ENCODE data around the gene ORM2.

ORM2 gene

GRCh38 chr9:114344692-114345091, 15.0 kb downstream of the ORM2 start:
- in situ Hi-C loops (cut with MboI; ENCODE audit: low sequenced_read_pairs) = no loop called here

- in situ Hi-C loops (cut with MboI; ENCODE audit: low sequenced_read_pairs) = no loop called here
Observed at GRCh38 chr9:114345493-114346065, 15.9 kb downstream of the ORM2 start.

GRCh38 chr9:114346146-114346545, 16.5 kb downstream of the ORM2 start:
- in situ Hi-C loops (cut with MboI; ENCODE audit: low sequenced_read_pairs) = no loop called here

GRCh38 chr9:114347675-114348074, 18.0 kb downstream of the ORM2 start:
- in situ Hi-C loops (cut with MboI; ENCODE audit: low sequenced_read_pairs) = no loop called here

DNA sequence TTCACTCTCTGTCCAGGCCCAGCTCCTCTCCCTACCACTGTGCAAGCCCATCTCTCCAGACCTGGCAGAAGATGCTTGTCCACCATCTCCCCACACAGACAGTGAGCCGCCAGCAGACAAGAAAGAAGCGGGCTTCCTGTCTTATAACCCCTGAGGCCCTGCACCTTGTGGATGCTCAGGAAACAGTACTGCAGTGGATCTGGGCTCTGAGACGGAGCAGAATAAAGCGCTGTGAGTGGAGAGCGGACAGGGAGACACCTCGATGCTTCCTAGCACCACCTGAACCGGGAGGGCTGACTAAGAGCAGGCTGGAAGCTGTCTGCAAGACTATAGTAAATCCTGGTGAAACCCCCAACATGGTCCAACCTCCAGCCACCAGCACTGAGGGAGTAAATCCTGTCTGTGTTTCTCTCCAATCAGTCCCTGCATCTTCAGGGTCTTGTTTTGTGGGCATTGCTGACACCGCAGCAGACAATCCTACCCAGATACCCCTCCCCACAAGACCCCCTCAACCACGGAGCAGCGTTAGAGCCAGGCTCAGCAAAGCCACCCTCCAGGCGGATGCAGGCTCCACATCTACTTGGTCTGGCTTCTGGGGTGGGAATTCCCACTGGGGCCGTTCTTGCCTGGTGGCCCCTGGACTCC, 18.7 kb downstream of the ORM2 start:
- in situ Hi-C loops (cut with MboI; ENCODE audit: low sequenced_read_pairs) = no loop called here

- in situ Hi-C loops (cut with MboI; ENCODE audit: low sequenced_read_pairs) = no loop called here
Observed at GRCh38 chr9:114348906-114349482, 19.3 kb downstream of the ORM2 start.

GRCh38 chr9:114349713-114350480, 20.2 kb downstream of the ORM2 start:
- in situ Hi-C loops (cut with MboI; ENCODE audit: low sequenced_read_pairs) = no loop called here

- in situ Hi-C loops (cut with MboI; ENCODE audit: low sequenced_read_pairs) = no loop called here
Observed at GRCh38 chr9:114350636-114351401, 21.1 kb downstream of the ORM2 start.

DNA sequence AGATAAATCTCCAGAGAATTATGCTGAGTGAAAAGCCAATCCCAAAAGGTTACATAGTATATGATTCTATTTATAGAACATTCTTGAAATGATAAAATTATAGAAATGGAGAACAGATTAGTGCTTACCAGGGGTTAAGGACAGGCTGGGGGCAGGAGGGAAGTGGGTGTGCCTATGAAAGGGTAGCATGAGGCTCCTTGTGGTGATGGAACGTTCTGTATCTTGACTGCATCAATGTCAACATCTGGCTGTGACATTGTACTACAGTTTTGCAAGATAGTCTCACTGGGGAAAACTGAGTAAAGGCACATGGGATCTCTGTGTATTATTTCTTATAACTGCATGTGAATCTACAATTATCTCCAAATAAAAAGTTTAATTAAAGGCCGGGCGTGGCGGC, 22.3 kb downstream of the ORM2 start:
- in situ Hi-C loops (cut with MboI; ENCODE audit: low sequenced_read_pairs) = no loop called here

GRCh38 chr9:114355821-114356220, 26.2 kb downstream of the ORM2 start:
- in situ Hi-C loops (cut with MboI; ENCODE audit: low sequenced_read_pairs) = no loop called here

- in situ Hi-C loops (cut with MboI; ENCODE audit: low sequenced_read_pairs) = no loop called here
Observed at GRCh38 chr9:114356792-114357191, 27.1 kb downstream of the ORM2 start.

DNA sequence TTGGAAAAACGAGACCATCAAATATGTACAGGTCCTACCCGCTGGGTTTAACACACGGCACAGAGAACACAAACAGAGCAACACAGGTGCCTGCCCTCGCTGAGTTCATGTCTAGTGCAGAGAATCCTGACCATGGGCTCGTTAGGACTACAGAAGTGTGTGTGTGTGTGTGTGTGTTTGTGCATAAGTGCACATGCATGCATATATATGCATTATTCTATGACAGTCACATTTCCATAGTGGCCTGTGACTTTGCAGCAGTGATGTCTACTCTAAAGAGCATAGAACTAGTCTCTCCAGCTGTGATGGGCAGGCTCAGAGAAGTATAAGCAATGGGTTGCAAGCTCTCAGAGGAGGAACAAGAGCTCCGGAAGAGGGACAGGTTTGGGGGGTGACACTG, 27.7 kb downstream of the ORM2 start:
- in situ Hi-C loops (cut with MboI; ENCODE audit: low sequenced_read_pairs) = no loop called here

DNA sequence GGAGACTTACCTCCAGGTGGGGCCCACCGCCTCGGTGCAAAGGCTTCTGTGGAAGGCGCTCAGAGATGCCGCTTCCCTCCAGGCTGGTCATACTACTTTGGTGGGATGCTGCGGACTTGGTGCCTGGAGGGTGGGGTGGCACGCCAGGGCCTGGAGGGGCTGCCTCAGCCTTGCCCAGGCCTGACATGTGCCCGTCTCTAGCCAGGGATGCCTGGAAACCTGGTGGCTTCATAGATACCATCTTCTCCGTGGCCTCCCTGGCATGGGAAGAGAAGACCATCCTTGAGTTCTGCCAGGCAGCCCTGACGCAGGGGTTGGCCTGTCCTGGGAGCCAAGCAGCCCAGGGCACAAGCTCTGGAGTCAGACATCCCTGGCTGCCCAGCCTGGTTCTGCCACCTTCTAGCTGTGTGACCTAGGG, 28.3 kb downstream of the ORM2 start:
- in situ Hi-C loops (cut with MboI; ENCODE audit: low sequenced_read_pairs) = no loop called here

DNA sequence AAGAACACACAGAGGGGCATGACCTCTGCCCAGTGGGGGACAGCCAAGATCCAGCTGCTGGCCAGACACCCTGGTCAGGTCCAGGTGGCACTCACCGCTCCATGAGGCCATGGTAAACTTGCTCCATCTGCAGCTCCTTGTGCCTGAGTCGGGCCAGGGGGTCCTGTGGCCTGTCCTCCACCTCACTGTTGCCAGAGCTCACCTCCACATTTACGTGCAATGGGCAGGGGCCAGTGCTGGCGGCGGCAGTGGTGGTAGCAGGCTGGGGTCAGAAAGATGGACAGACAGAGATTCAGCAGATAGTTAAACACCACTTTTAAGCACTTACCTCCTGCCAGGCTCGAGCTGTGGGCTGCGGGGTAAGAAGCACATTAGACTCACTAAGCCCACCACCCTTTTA, 30.1 kb downstream of the ORM2 start:
- in situ Hi-C loops (cut with MboI; ENCODE audit: low sequenced_read_pairs) = no loop called here

DNA sequence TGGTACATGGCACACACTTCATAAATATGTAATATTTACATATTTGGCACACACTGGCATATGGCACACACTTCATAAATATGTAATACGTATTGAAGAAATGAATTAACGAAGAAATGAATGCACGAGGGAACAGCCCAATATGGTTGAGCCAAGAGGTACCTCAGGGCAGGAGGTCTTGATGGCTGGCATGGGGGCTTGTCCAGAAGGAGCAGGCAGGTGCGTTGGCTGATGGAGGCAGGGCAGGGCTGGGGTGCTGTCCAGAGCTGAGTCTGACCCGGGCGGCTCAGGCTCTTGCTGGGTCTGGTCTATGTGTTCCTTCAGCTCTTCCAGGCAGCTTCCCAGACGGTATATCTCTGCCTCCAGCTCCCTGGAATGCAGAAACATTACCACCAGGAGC, 31.9 kb downstream of the ORM2 start:
- in situ Hi-C loops (cut with MboI; ENCODE audit: low sequenced_read_pairs) = no loop called here

DNA sequence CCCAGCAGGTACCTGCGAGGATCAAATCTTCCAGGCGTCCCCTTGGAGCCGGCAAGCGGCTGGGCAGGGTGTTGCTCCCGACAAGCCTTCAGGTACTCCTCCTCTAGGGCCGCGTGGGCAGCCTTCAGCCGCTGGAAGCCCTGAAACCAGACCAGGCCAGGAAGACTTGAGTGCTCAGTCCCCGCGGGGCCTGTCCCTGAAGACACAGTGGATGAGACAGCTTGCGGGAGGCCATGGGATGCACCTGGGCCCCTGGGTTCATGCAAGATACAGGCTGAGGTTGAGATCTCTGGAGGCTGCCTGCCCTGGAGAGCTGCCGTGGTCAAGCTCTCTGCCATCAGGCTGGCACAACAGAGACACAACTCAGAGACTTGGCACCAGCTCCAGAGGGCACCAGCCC, 32.7 kb downstream of the ORM2 start:
- in situ Hi-C loops (cut with MboI; ENCODE audit: low sequenced_read_pairs) = no loop called here

DNA sequence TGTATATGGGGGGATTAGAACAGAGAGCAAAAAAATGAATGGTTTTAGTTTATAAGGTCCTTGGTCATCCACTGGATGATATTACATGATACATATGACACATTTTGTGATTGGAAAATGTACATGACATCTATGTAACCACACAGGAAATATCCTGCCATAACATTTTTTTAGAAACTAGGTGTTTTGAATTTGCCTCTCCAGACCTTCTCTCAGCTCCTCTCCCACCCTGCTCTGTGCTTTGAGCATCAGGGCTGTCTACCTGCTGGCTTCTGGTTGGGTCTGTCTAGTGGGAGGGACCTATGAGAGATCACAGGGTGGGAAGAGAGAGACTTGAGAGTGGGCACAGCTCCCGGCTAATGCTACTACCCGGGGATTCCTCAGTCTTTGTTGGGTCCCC, 33.8 kb downstream of the ORM2 start:
- in situ Hi-C loops (cut with MboI; ENCODE audit: low sequenced_read_pairs) = no loop called here

- in situ Hi-C loops (cut with MboI; ENCODE audit: low sequenced_read_pairs) = no loop called here
Observed at GRCh38 chr9:114364134-114365041, 34.7 kb downstream of the ORM2 start.

DNA sequence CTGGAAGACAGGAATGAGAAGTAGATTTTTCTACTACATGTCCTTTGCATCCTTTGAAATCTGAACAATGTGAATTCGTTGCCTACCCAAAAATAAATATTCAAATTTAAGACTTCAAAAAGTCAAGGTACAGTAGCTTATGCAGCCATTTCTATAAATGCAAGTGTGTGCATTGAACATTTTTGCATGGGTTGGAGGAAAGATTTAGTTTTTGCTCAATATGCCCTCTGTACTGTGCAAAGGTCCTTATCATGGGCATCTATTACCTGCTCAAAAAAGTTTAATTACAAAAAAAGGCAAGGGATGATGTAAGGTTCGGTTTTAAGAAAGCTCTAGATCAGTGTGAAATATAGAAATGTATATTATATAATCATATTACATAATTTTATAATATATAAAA, 35.5 kb downstream of the ORM2 start:
- in situ Hi-C loops (cut with MboI; ENCODE audit: low sequenced_read_pairs) = no loop called here
